Loucy (cell line): Measurements from ENCODE around the gene SIM2.

Experiments
- H2AFZ ChIP-seq: fragments of 200-600 bp; sonication (generic); 2 replicates; pipeline ENCODE4 v1.6.0; 2016; ENCODE audit warnings: antibody characterized with exemption, mild to moderate bottlenecking, low read length, moderate library complexity
- H3F3A ChIP-seq: fragments of 200-600 bp; 2 replicates; pipeline ENCODE4 v1.6.0; 2016; ENCODE audit warnings: antibody characterized with exemption, low read depth, mild to moderate bottlenecking
- H3K27me3 ChIP-seq: fragments of 200-600 bp; sonication (generic); 2 replicates; pipeline ENCODE4 v1.6.1; 2014; ENCODE audit warnings: low read length, mild to moderate bottlenecking; ENCODE audit not compliant: insufficient read depth, poor library complexity, severe bottlenecking
- H3K36me3 ChIP-seq: fragments of 200-600 bp; sonication (generic); 2 replicates; pipeline ENCODE4 v1.6.1; 2016; ENCODE audit warnings: low read length; ENCODE audit not compliant: insufficient read depth
- H3K4me1 ChIP-seq: fragments of 200-600 bp; sonication (generic); 2 replicates; pipeline ENCODE4 v1.5.1; 2014; ENCODE audit warnings: low read length, mild to moderate bottlenecking; ENCODE audit not compliant: insufficient read depth, poor library complexity, severe bottlenecking
- H3K4me2 ChIP-seq: fragments of 200-600 bp; sonication (generic); 2 replicates; pipeline ENCODE4 v1.6.0; 2014; ENCODE audit warnings: antibody characterized with exemption, low read length, low read depth, mild to moderate bottlenecking; ENCODE audit not compliant: poor library complexity, severe bottlenecking
- H3K4me3 ChIP-seq: fragments of 200-600 bp; sonication (generic); 2 replicates; pipeline ENCODE4 v1.5.1; 2014; ENCODE audit warnings: low read length, mild to moderate bottlenecking, mixed read lengths; ENCODE audit not compliant: poor library complexity, severe bottlenecking
- H3K79me2 ChIP-seq: fragments of 200-600 bp; sonication (generic); 2 replicates; pipeline ENCODE4 v1.6.1; 2014; ENCODE audit warnings: low read length; ENCODE audit not compliant: insufficient read depth
- H3K9ac ChIP-seq: fragments of 200-600 bp; sonication (generic); 2 replicates; pipeline ENCODE4 v1.6.0; 2014; ENCODE audit warnings: mild to moderate bottlenecking, low read depth, low read length, moderate library complexity; ENCODE audit not compliant: poor library complexity, severe bottlenecking
- H3K9me2 ChIP-seq: fragments of 200-600 bp; sonication (generic); replicated peaks from 2 replicates; pipeline ENCODE4 v1.6.1; 2016; ENCODE audit warnings: low read depth, low read length, mixed read lengths
- H3K9me3 ChIP-seq: fragments of 200-600 bp; sonication (generic); 2 replicates; pipeline ENCODE4 v1.6.1; 2014; ENCODE audit warnings: mild to moderate bottlenecking, antibody characterized with exemption, low read length, low read depth; ENCODE audit not compliant: insufficient read depth
- H4K20me1 ChIP-seq: fragments of 200-600 bp; sonication (generic); 2 replicates; pipeline ENCODE4 v1.6.0; 2014; ENCODE audit warnings: antibody characterized with exemption, low read length, mild to moderate bottlenecking; ENCODE audit not compliant: insufficient read depth, poor library complexity, severe bottlenecking
- CTCF ChIP-seq: fragments of 200-600 bp; sonication (generic); conservative IDR thresholded peaks from 2 replicates; pipeline ENCODE4 v1.5.1; 2014; ENCODE audit warnings: mild to moderate bottlenecking, antibody characterized with exemption, low read length
- EZH2phosphoT487 ChIP-seq: fragments of 200-600 bp; IDR thresholded peaks from 2 replicates; pipeline ENCODE4 v1.6.1; 2018; ENCODE audit warnings: antibody characterized with exemption, mild to moderate bottlenecking, moderate library complexity, borderline replicate concordance

SIM2 gene

GRCh38 chr21:36694593-36695282, 4.2 kb upstream of the SIM2 start:
- no peaks in the 10 kb centered on the region for H3K9me2 ChIP-seq
- no peak overlapping the region for H3K4me2 ChIP-seq
- H3K4me3 ChIP-seq: no peak overlapping the region
- no peaks in the 10 kb centered on the region for H3F3A ChIP-seq
- H3K9me3 ChIP-seq: no peaks in the 10 kb centered on the region
- H3K27me3 ChIP-seq: no peaks in the 10 kb centered on the region
- H2AFZ ChIP-seq: no peak overlapping the region
- H4K20me1 ChIP-seq: no peaks in the 10 kb centered on the region
- no peak for TF ChIP-seq CTCF
- no peak for TF ChIP-seq EZH2phosphoT487
- no peaks in the 10 kb centered on the region for H3K36me3 ChIP-seq
- no peaks in the 10 kb centered on the region for H3K4me1 ChIP-seq
- H3K79me2 ChIP-seq: no peaks in the 10 kb centered on the region
- H3K9ac ChIP-seq: no peak overlapping the region

GRCh38 chr21:36695283-36695634, 3.7 kb upstream of the SIM2 start:
- H3K4me1 ChIP-seq: no peaks in the 10 kb centered on the region
- H3K79me2 ChIP-seq: no peaks in the 10 kb centered on the region
- H4K20me1 ChIP-seq: no peaks in the 10 kb centered on the region
- no peaks in the 10 kb centered on the region for H3F3A ChIP-seq
- H3K4me3 ChIP-seq: no peak overlapping the region
- H3K4me2 ChIP-seq: no peak overlapping the region
- no peaks in the 10 kb centered on the region for H3K9me2 ChIP-seq
- no peaks in the 10 kb centered on the region for H3K27me3 ChIP-seq
- TF ChIP-seq EZH2phosphoT487 (no peak), CTCF (no peak)
- H3K36me3 ChIP-seq: no peaks in the 10 kb centered on the region
- no peak overlapping the region for H3K9ac ChIP-seq
- no peak overlapping the region for H2AFZ ChIP-seq
- no peaks in the 10 kb centered on the region for H3K9me3 ChIP-seq

GRCh38 chr21:36695671-36696389, 3.1 kb upstream of the SIM2 start:
- Histone ChIP-seq H3K9ac (no peak overlapping the region), H4K20me1 (no peaks in the 10 kb centered on the region), H3K9me2 (no peaks in the 10 kb centered on the region), H3K4me2 (no peak overlapping the region), H3K4me1 (no peaks in the 10 kb centered on the region), H3K4me3 (no peak overlapping the region), H2AFZ (no peak overlapping the region), H3K27me3 (no peaks in the 10 kb centered on the region), H3K9me3 (no peaks in the 10 kb centered on the region), H3F3A (no peaks in the 10 kb centered on the region), H3K79me2 (no peaks in the 10 kb centered on the region), H3K36me3 (no peaks in the 10 kb centered on the region)
- no peak for TF ChIP-seq CTCF
- no peak for TF ChIP-seq EZH2phosphoT487
